ENCODE results near the gene NEGR1. TPM values are rescaled to one million over a fixed set of nuclear protein-coding genes. Genes with fewer than 3 reads are reported as not detected.

The NEGR1 gene
- total RNA-seq, 4 donors from 2014 or later = 7.0 to 10.0 (median 8.1) TPM

DNA sequence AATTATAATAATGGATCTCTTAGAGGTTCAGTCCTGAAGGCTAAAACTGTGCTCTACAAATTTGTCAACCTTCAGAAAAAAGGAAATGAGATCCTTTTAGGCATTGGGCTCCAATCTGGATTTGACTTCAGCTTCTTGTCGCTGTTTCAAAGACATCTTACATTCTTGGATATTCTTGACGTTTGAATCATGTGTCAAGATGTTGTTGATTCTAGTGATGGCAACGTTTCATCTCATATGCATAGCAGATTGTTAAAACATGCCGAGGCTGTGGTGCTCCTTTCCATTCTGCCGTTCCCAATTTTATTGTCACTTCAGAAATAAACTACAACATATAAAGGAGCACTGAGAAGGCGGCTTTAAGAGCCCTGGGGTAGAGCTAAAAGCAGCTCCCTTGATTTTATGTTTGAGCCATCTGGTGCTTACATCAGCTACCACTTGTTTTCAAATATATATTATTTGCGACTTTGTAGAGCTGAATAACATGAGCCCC, 733.9 kb downstream of the NEGR1 start:
- Histone ChIP-seq H3K27ac (no peak overlapping the region), H3K27me3 (no peaks in the 10 kb centered on the region), H3K4me1 (no peaks in the 10 kb centered on the region), H3K4me3 (no peak overlapping the region), H3K36me3 (no peaks in the 10 kb centered on the region), H3K9me3 (no peaks in the 10 kb centered on the region)
- 82% methylated on average over 7 of the region's 7 CpGs for WGBS, 2 donors (ENCODE audit: low coverage in 1 of 2)
- intact Hi-C loops (cut with DNase I; ENCODE audit: low total_unique reads) = no loop called here
- DNase-seq = no peak
- no peak for TF ChIP-seq POLR2AphosphoS5 (IDR thresholded peaks at IDR 0.05)
- TF ChIP-seq POLR2A (IDR thresholded peaks at IDR 0.05) = no peak
- TF ChIP-seq, protein P1, sequence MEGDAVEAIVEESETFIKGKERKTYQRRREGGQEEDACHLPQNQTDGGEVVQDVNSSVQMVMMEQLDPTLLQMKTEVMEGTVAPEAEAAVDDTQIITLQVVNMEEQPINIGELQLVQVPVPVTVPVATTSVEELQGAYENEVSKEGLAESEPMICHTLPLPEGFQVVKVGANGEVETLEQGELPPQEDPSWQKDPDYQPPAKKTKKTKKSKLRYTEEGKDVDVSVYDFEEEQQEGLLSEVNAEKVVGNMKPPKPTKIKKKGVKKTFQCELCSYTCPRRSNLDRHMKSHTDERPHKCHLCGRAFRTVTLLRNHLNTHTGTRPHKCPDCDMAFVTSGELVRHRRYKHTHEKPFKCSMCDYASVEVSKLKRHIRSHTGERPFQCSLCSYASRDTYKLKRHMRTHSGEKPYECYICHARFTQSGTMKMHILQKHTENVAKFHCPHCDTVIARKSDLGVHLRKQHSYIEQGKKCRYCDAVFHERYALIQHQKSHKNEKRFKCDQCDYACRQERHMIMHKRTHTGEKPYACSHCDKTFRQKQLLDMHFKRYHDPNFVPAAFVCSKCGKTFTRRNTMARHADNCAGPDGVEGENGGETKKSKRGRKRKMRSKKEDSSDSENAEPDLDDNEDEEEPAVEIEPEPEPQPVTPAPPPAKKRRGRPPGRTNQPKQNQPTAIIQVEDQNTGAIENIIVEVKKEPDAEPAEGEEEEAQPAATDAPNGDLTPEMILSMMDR (IDR thresholded peaks at IDR 0.05) = no peak
- TF ChIP-seq EP300 (IDR thresholded peaks at IDR 0.05; ENCODE audit: low read depth) = no peak
- in situ Hi-C loops (cut with MboI; ENCODE audit: low pct_ligation_motif_present in 1 of 4, low pct_unique_long_range_greater_than_20kb in 1 of 4, low sequenced_read_pairs in 3 of 4) = no loop called here

DNA sequence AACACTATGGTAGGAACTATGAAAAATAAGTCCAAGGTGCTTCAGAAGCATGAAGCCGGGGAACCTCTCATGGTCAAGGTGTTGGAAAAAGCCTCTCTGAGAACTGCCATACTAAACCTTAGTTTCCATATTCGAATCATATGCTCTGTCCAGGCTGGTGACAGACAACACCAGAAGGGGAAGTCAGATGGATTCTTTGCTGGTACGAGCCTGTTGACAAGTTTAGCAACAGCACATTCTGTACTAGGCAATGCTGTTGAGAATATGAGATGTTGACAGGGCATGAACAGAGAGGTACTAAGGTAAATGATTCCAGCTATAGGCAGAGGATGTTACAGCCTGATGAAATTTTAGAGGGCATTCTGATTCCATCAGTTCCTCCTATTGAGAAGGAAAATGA, 740.2 kb downstream of the NEGR1 start:
- Histone ChIP-seq H3K27ac (no peak overlapping the region), H3K4me3 (no peak overlapping the region), H3K4me1 (no peaks in the 10 kb centered on the region), H3K36me3 (no peaks in the 10 kb centered on the region), H3K27me3 (no peaks in the 10 kb centered on the region), H3K9me3 (no peaks in the 10 kb centered on the region)
- intact Hi-C loops (cut with DNase I; ENCODE audit: low total_unique reads) (no loop called here), in situ Hi-C loops (cut with MboI; ENCODE audit: low pct_ligation_motif_present in 1 of 4, low pct_unique_long_range_greater_than_20kb in 1 of 4, low sequenced_read_pairs in 3 of 4) (no loop called here)
- 74 to 77% methylated on average over 3 of the region's 3 CpGs for WGBS, 2 donors (ENCODE audit: low coverage in 1 of 2)
- DNase-seq = no peak
- TF ChIP-seq POLR2A (IDR thresholded peaks at IDR 0.05) (no peak), EP300 (IDR thresholded peaks at IDR 0.05; ENCODE audit: low read depth) (no peak), POLR2AphosphoS5 (IDR thresholded peaks at IDR 0.05) (no peak)
- TF ChIP-seq, protein P1 (IDR thresholded peaks at IDR 0.05) = no peak

DNA sequence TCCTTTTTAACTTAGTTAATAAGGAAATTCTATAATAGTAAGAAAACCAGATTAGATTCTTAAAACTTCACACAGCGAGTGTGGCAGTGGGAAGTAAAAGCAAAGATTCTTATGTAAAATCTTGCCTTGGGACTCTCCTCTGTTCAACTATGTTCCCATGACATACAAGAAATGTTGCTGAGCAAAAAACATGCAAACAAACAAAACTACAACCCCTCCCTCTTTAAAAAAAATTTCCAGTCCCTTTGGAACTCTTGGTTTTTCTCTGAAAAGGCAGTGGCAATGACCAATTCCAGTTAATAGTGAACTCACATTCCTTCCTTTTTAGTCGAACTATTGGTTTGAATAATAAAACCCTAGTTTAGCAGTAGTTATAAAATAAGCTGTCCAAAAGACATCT, 748.4 kb downstream of the NEGR1 start:
- H3K4me3 ChIP-seq = no peak overlapping the region
- in situ Hi-C loops (cut with MboI; ENCODE audit: low pct_ligation_motif_present in 1 of 4, low pct_unique_long_range_greater_than_20kb in 1 of 4, low sequenced_read_pairs in 3 of 4) (no loop called here), intact Hi-C loops (cut with DNase I; ENCODE audit: low total_unique reads) (no loop called here)
- H3K27me3 ChIP-seq = no peaks in the 10 kb centered on the region
- 76 to 82% methylated on average over 2 of the region's 2 CpGs for WGBS, 2 donors (ENCODE audit: low coverage in 1 of 2)
- TF ChIP-seq EP300 (IDR thresholded peaks at IDR 0.05; ENCODE audit: low read depth) (no peak), POLR2AphosphoS5 (IDR thresholded peaks at IDR 0.05) (no peak)
- TF ChIP-seq, protein P1 (IDR thresholded peaks at IDR 0.05) = no peak
- H3K4me1 ChIP-seq = no peaks in the 10 kb centered on the region
- no peaks in the 10 kb centered on the region for H3K9me3 ChIP-seq
- DNase-seq = no peak
- H3K27ac ChIP-seq = no peak overlapping the region
- no peaks in the 10 kb centered on the region for H3K36me3 ChIP-seq

GRCh38 chr1:71532343-71532742, 750.0 kb downstream of the NEGR1 start:
- H3K27me3 ChIP-seq = no peaks in the 10 kb centered on the region
- H3K4me3 ChIP-seq = no peak overlapping the region
- H3K4me1 ChIP-seq = no peaks in the 10 kb centered on the region
- intact Hi-C loops (cut with DNase I; ENCODE audit: low total_unique reads) = no loop called here
- WGBS, 2 donors (ENCODE audit: low coverage in 1 of 2) = 88% methylated on average over 4 of the region's 4 CpGs
- H3K36me3 ChIP-seq = no peaks in the 10 kb centered on the region
- no peak overlapping the region for H3K27ac ChIP-seq
- no peaks in the 10 kb centered on the region for H3K9me3 ChIP-seq
- no peak for TF ChIP-seq EP300 (IDR thresholded peaks at IDR 0.05; ENCODE audit: low read depth)
- TF ChIP-seq, protein P1 (IDR thresholded peaks at IDR 0.05) = no peak
- no peak for TF ChIP-seq POLR2A (IDR thresholded peaks at IDR 0.05)
- TF ChIP-seq POLR2AphosphoS5 (IDR thresholded peaks at IDR 0.05) = no peak
- no peak for DNase-seq
- in situ Hi-C loops (cut with MboI; ENCODE audit: low pct_ligation_motif_present in 1 of 4, low pct_unique_long_range_greater_than_20kb in 1 of 4, low sequenced_read_pairs in 3 of 4) = no loop called here

Data from transverse colon (tissue), 4 donors.